ENCODE results near the gene CTDSPL. TPM values are rescaled to one million over a fixed set of nuclear protein-coding genes. Genes with fewer than 3 reads are reported as not detected.

The CTDSPL gene
- total and polyA plus RNA-seq, 11 donors = 9.2 to 54.6 (median 36.0) TPM

DNA sequence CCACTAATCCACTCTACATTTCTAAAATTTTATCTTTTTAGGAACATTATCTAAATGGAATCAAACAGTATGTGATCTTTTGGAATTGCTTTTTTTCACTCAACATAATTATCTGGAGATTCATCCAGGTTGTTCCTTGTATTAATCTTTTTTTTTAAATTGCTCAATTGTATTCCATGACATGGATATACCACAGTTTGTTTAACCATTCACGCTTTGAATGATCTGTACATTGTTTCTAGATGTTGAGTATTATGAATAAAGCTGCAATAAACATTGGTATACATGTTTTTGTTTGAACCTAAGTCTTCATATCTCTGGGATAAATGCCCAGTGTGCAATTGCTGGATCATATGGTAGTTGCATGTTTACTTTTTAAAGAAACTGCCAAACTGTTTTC lies 5.5 kb downstream of the CTDSPL start:
- no peak for ATAC-seq
- Histone ChIP-seq H3K27ac (no peak overlapping the region), H3K27me3 (no peaks in the 10 kb centered on the region), H3K4me3 (no peak overlapping the region), H3K9me3 (peaks cover 0 to 43% (median 11%) of the 10 kb centered on the region in 12 donors), H3K36me3 (no peaks in the 10 kb centered on the region), H3K4me1 (peaks cover 8 to 34% (median 21%) of the 10 kb centered on the region in 12 donors)
- 98% methylated on average over 1 of the region's 1 CpG for WGBS, 4 donors
- no peak for TF ChIP-seq POLR2A (IDR thresholded peaks at IDR 0.05)
- TF ChIP-seq, protein P1, sequence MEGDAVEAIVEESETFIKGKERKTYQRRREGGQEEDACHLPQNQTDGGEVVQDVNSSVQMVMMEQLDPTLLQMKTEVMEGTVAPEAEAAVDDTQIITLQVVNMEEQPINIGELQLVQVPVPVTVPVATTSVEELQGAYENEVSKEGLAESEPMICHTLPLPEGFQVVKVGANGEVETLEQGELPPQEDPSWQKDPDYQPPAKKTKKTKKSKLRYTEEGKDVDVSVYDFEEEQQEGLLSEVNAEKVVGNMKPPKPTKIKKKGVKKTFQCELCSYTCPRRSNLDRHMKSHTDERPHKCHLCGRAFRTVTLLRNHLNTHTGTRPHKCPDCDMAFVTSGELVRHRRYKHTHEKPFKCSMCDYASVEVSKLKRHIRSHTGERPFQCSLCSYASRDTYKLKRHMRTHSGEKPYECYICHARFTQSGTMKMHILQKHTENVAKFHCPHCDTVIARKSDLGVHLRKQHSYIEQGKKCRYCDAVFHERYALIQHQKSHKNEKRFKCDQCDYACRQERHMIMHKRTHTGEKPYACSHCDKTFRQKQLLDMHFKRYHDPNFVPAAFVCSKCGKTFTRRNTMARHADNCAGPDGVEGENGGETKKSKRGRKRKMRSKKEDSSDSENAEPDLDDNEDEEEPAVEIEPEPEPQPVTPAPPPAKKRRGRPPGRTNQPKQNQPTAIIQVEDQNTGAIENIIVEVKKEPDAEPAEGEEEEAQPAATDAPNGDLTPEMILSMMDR (IDR thresholded peaks at IDR 0.05) = no peak
- no peak for DNase-seq
- intact Hi-C loops (cut with DNase I) = no loop called here

DNA sequence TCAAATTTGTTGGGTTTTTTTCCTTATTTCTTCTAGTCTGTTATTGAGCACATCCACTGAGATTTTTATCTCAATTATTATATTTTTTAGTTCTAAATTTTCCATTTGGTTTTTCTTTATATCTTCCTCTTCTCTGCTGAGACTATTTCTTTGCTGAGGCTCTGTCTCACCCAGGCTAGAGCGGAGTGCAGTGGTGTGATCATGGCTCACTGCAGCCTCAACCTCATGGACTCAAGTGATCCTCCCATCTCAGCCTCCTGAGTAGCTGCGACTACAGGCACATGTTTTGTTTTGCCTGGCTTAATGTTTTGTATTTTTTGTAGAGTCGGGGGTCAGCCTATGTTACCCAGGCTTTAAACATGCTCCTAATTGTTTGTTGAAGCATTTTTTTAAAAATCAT lies 10.2 kb downstream of the CTDSPL start:
- no peak overlapping the region for H3K27ac ChIP-seq
- ATAC-seq (no peak), DNase-seq (no peak)
- no peaks in the 10 kb centered on the region for H3K27me3 ChIP-seq
- H3K4me3 ChIP-seq = no peak overlapping the region
- 95 to 99% (median 98%) methylated on average over 3 of the region's 3 CpGs for WGBS, 4 donors
- H3K4me1 ChIP-seq = no peaks in the 10 kb centered on the region
- H3K36me3 ChIP-seq = no peaks in the 10 kb centered on the region
- TF ChIP-seq, protein P1 (IDR thresholded peaks at IDR 0.05) = no peak
- no peak for TF ChIP-seq POLR2A (IDR thresholded peaks at IDR 0.05)
- H3K9me3 ChIP-seq = peaks cover 0 to 53% (median 12%) of the 10 kb centered on the region in 12 donors
- intact Hi-C loops (cut with DNase I) = no loop called here

DNA sequence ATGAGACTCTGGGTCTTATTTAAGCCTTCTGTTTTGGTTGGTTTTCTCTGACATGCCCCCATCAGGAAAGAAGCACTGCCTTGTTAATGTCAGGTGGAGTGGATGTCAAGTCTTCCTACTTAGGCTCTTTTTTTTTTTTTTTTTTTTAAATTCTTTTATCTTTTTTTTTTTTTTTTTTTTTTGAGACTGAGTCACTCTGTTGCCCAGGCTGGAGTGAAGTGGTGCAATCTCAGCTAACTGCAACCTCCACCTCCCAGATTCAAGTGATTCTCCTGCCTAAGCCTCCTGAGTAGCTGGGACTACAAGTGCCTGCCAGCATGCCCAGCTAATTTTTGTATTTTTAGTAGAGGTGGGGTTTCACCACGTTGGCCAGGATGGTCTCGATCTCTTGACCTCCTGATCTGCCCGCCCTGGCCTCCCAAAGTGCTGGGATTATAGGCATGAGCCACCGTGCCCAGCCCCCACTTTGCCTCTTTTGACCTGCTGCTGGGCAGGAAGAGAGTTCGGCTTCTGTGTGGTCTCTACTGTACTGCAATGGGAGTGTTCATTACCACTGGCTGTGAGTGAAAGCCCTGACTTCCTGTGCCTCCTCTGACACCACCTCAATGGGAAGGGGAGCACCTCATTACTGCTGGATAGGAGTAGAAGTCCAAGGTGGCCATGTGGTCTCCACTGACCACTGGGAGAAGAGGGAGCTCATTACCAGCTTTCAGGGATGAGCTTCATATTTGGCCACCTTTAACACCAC lies 10.9 kb downstream of the CTDSPL start:
- no peaks in the 10 kb centered on the region for H3K4me1 ChIP-seq
- peaks cover 0 to 46% (median 12%) of the 10 kb centered on the region in 12 donors for H3K9me3 ChIP-seq
- ATAC-seq (no peak), DNase-seq (no peak)
- no peak overlapping the region for H3K4me3 ChIP-seq
- H3K27ac ChIP-seq = no peak overlapping the region
- WGBS, 4 donors = 92 to 100% (median 94%) methylated on average over 5 of the region's 5 CpGs
- intact Hi-C loops (cut with DNase I) = no loop called here
- no peak for TF ChIP-seq POLR2A (IDR thresholded peaks at IDR 0.05)
- TF ChIP-seq, protein P1 (IDR thresholded peaks at IDR 0.05) = no peak
- no peaks in the 10 kb centered on the region for H3K36me3 ChIP-seq
- no peaks in the 10 kb centered on the region for H3K27me3 ChIP-seq

DNA sequence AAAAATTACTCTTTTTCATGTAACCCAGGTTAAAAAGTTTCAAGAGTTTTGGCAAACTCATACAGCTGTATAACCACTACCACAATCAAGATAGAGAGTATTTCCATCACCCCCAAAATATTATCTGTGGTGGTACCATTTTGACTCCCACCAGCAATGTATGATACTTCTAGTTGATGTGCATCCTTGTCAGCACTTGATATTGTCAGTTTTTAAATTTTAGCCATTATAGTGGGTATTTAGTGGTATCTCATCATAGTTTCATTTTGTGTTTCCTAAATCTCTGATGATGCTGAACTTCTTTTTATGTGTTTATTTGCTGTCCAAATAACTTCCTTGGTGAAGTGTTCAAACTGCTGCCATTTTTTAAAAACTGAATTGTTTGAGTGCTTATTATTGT lies 14.6 kb downstream of the CTDSPL start:
- Histone ChIP-seq H3K4me3 (no peak overlapping the region), H3K27ac (no peak overlapping the region), H3K4me1 (peaks cover 0 to 14% (median 3%) of the 10 kb centered on the region in 12 donors), H3K36me3 (no peaks in the 10 kb centered on the region), H3K27me3 (no peaks in the 10 kb centered on the region), H3K9me3 (peaks cover 0 to 19% (median 8%) of the 10 kb centered on the region in 12 donors)
- intact Hi-C loops (cut with DNase I) = no loop called here
- no peak for DNase-seq
- TF ChIP-seq, protein P1 (IDR thresholded peaks at IDR 0.05) = no peak
- TF ChIP-seq POLR2A (IDR thresholded peaks at IDR 0.05) = no peak
- ATAC-seq = no peak
